ENCODE measurements around the gene SLC1A2. TPM values are rescaled to one million over a fixed set of nuclear protein-coding genes. Genes with fewer than 3 reads are reported as not detected.

Gene SLC1A2
- total RNA-seq, 4 donors from 2014 or later: 0.65 to 1.3 (median 0.68) TPM; not detected in 1

DNA sequence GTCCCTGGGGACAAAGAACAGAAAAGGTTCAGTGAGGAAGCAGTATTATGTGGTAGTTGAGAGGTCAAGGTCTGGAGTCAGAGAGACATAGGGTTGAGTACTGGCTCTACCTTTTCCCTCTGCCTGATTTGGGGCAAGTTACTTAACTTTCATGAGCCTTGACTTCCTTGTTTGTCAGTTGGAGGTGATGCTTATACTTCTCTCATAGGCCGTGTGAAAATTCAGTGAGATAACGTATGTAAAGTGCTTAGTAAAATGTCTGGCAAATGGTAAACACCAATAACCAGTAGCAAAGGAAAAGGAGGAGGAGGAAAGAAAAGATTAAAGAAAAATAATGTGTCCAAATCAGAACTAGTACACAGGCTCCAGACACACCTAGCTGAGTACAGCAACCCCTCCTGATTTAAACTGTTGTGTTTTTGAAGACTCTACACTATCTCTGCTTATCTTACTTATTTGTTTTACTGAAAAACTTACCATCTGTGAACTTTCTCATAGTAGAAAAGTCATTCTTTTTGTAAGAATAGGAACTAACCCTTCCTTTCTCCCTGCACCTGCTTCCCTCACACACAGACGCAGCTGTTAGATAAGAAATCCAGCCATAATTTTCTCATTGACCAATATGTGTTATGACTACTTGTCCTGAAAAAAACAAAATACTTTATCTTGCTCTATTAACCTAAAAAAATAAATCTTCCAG is 153.5 kb downstream of the SLC1A2 start:
- TF ChIP-seq, protein P1, sequence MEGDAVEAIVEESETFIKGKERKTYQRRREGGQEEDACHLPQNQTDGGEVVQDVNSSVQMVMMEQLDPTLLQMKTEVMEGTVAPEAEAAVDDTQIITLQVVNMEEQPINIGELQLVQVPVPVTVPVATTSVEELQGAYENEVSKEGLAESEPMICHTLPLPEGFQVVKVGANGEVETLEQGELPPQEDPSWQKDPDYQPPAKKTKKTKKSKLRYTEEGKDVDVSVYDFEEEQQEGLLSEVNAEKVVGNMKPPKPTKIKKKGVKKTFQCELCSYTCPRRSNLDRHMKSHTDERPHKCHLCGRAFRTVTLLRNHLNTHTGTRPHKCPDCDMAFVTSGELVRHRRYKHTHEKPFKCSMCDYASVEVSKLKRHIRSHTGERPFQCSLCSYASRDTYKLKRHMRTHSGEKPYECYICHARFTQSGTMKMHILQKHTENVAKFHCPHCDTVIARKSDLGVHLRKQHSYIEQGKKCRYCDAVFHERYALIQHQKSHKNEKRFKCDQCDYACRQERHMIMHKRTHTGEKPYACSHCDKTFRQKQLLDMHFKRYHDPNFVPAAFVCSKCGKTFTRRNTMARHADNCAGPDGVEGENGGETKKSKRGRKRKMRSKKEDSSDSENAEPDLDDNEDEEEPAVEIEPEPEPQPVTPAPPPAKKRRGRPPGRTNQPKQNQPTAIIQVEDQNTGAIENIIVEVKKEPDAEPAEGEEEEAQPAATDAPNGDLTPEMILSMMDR (IDR thresholded peaks at IDR 0.05; ENCODE audit: low read depth): no peak

DNA sequence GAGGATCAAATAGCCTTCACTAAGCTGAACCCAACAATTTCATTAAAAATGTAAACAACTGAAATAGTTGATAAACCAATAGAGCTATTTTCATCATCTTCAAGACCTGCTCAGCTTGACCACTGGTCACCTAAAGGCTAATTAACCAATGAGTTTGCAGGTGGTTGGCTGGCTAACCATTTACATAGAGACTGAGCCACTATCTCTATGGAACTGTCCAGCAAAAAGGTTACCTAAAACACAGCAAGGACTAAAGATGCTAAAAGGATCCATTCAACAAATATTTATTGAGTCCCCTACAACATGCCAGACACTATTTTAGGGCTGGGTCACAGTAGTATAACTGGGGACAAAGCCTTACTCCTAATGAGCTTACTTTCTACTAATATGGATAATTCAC is 156.6 kb downstream of the SLC1A2 start:
- TF ChIP-seq, protein P1 (IDR thresholded peaks at IDR 0.05; ENCODE audit: low read depth): no peak

DNA sequence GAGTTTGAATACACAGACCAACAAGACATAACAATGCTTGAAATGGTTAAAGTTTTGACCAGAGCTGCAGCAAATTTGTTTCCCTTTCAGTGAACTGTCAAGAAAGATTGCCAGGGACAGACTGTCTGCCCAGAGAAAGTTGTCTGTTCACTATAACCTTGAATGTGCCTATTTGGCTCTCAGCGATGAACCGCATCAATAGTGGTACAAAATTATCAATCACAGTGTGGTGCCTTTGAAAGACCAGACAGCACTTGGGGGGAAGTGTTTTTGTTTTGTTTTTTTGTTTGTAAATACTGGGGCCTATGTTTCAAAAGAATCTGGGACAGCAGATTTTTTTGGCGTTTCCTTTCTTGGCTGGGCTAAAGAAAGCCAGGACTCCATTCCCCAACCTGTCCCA is 157.3 kb downstream of the SLC1A2 start:
- TF ChIP-seq, protein P1 (IDR thresholded peaks at IDR 0.05; ENCODE audit: low read depth): no peak

DNA sequence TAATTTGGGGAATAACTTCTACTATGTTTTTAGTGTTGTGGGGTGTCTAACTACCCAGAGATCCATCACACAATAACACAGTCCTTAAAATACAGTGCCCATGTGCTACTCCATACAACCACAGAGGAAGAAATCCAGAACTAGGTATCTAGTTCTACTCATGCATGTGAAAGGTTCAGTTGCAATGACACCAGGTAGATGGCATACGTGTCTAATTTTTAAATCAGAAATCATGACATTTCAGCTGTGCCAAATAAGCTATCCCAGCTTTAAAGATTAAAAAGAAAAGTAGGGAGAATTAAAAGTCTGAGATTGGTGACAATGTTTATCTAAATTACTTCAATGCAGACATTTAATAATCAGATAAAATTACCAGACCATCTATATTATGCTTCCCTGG is 158.2 kb downstream of the SLC1A2 start:
- TF ChIP-seq, protein P1 (IDR thresholded peaks at IDR 0.05; ENCODE audit: low read depth): no peak

DNA sequence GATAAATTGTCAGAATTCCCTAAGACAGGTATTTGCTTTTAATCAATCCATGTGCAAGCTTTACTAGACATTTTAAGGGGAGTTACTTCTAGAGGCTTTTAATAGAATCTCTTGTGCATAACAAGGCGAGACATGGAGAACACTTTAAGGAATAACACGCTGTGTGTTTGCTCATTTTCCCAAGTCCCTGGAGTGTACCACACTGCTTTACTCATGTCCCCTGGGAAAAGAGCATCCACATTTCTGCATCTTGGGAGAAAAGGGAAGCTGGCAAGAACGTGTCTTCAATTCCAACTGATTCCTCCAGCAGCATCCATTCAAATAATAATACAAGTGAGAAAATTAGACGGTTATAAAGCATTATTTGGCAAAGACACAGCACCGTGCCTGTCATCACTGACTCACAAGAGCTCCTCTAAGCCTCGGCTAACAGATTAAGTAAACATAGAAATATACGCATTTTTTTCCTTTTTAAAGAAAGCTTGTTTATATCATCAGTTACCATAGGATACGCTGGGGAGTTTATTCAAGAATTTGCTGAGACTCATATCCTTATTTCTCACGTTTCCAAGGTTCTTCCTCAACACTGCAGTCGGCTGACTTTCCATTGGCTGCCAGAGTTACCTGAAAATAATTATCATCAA is 158.9 kb downstream of the SLC1A2 start:
- TF ChIP-seq, protein P1 (IDR thresholded peaks at IDR 0.05; ENCODE audit: low read depth): no peak

DNA sequence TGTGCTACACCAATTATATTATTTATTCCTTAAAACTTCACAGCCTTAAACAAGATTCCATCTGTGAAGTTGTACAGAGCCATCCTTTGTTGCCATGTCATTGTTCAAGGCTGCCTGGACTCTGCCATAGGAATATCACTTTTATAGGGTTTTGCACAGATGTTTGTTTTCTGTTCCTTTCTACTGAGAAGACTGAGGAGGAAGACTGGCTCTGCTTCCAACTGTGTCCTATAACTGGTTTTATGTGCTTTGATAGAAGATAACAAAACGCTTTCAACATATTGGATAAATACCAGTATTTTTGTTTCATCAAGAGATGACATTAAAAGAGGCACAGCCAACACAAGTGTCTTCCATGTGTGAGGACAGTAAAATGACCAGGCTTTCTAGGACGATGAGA is 159.8 kb downstream of the SLC1A2 start:
- TF ChIP-seq, protein P1 (IDR thresholded peaks at IDR 0.05; ENCODE audit: low read depth): no peak

DNA sequence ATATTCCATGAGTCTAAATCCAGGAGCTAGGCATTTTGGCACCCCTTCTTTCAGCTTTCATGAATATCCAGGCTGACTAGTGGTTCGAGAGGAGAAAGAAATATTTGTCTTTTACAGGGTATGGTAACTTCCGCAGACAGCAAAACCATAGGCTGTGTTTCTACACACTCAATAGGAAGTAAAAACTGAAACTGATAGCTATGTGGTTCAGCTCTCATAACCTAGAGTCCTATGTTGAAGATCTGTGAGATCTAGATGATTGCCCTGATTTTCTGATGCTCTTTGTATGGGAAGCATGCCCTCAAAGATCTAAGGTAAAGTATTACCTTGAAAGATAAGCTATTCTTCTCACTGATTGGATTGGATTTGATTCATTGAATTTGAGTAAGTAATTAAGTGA is 162.1 kb downstream of the SLC1A2 start:
- TF ChIP-seq, protein P1 (IDR thresholded peaks at IDR 0.05; ENCODE audit: low read depth): no peak
